SK-N-SH treated with all-trans-retinoic acid at 6 μM for 48 hours (cell line): ENCODE measurements around the gene C1orf198.

Experiments
- ATAC-seq: fragments of 200-7000 bp; cut with Tn5 transposase; 3 replicates; pipeline ENCODE4 v1.9.1; 2020; ENCODE audit warnings: mild to moderate bottlenecking, moderate library complexity
- ARNTL ChIP-seq: fragments of 450-650 bp; formaldehyde crosslinking; IDR thresholded peaks from 2 replicates; pipeline ENCODE4 v1.5.0; 2020; ENCODE audit warnings: low read depth, mild to moderate bottlenecking, moderate library complexity, borderline replicate concordance
- BACH2 ChIP-seq: fragments of 250-450 bp; sonication (Bioruptor Pico); IDR thresholded peaks from 2 replicates; pipeline ENCODE4 v1.9.0; 2021; ENCODE audit warnings: mild to moderate bottlenecking, borderline replicate concordance
- CSDC2 ChIP-seq: fragments of 250-450 bp; sonication (Bioruptor Pico); IDR thresholded peaks from 2 replicates; pipeline ENCODE4 v1.5.0; 2020; ENCODE audit warnings: mild to moderate bottlenecking, moderate library complexity
- ESRRG ChIP-seq: fragments of 250-450 bp; sonication (Bioruptor Pico); IDR thresholded peaks from 2 replicates; pipeline ENCODE4 v1.6.1; 2021; ENCODE audit warnings: mild to moderate bottlenecking
- GLIS3 ChIP-seq: fragments of 250-450 bp; sonication (Bioruptor Pico); IDR thresholded peaks from 2 replicates; pipeline ENCODE4 v1.5.0; 2020; ENCODE audit warnings: mild to moderate bottlenecking, moderate library complexity
- POU6F1 ChIP-seq: fragments of 250-450 bp; sonication (Bioruptor Pico); IDR thresholded peaks from 2 replicates; pipeline ENCODE4 v1.8.0; 2021; ENCODE audit warnings: low read depth, mild to moderate bottlenecking, moderate library complexity, borderline replicate concordance
- RARB ChIP-seq: fragments of 250-450 bp; sonication (Bioruptor Pico); IDR thresholded peaks from 2 replicates; pipeline ENCODE4 v1.8.0; 2021; ENCODE audit warnings: mild to moderate bottlenecking, moderate library complexity
- SNAI2 ChIP-seq: fragments of 250-450 bp; sonication (Bioruptor Pico); IDR thresholded peaks from 2 replicates; pipeline ENCODE4 v1.5.0; 2020; ENCODE audit warnings: mild to moderate bottlenecking, moderate library complexity
- TCF4 ChIP-seq: fragments of 250-450 bp; sonication (Bioruptor Pico); IDR thresholded peaks from 2 replicates; pipeline ENCODE4 v1.8.0; 2021; ENCODE audit warnings: mild to moderate bottlenecking, moderate library complexity, borderline replicate concordance
- TOX ChIP-seq: fragments of 250-450 bp; sonication (Bioruptor Pico); IDR thresholded peaks from 2 replicates; pipeline ENCODE4 v1.8.0; 2021; ENCODE audit warnings: mild to moderate bottlenecking, moderate library complexity, borderline replicate concordance
- TSHZ2 ChIP-seq: fragments of 250-450 bp; sonication (Bioruptor Pico); IDR thresholded peaks from 2 replicates; pipeline ENCODE4 v1.5.0; 2020; ENCODE audit warnings: mild to moderate bottlenecking, moderate library complexity
- ZFP3 ChIP-seq: fragments of 250-450 bp; sonication (Bioruptor Pico); IDR thresholded peaks from 2 replicates; pipeline ENCODE4 v1.5.0; 2020; ENCODE audit warnings: mild to moderate bottlenecking, moderate library complexity
- ZNF565 ChIP-seq: fragments of 450-650 bp; formaldehyde crosslinking; conservative IDR thresholded peaks from 2 replicates; pipeline ENCODE4 v1.5.0; 2020; ENCODE audit warnings: low read depth, mild to moderate bottlenecking, moderate library complexity
- ZNF70 ChIP-seq: fragments of 450-650 bp; formaldehyde crosslinking; IDR thresholded peaks from 2 replicates; pipeline ENCODE4 v1.5.0; 2020; ENCODE audit warnings: mild to moderate bottlenecking, moderate library complexity
- ZNF8 ChIP-seq: fragments of 450-650 bp; formaldehyde crosslinking; IDR thresholded peaks from 2 replicates; pipeline ENCODE4 v1.5.0; 2020; ENCODE audit warnings: mild to moderate bottlenecking, moderate library complexity
- TF ChIP-seq, protein P1 (sequence below): fragments of 250-450 bp; sonication (Bioruptor Pico); IDR thresholded peaks from 2 replicates; pipeline ENCODE4 v1.5.1; 2020; ENCODE audit warnings: low read depth, mild to moderate bottlenecking, moderate library complexity
- TF ChIP-seq, protein P2 (sequence below): fragments of 250-450 bp; sonication (Bioruptor Pico); IDR thresholded peaks from 2 replicates; pipeline ENCODE4 v1.8.0; 2020; ENCODE audit warnings: mild to moderate bottlenecking, moderate library complexity, borderline replicate concordance

The C1orf198 gene

GRCh38 chr1:230902349-230902923 lies 34.1 kb upstream of the C1orf198 start (continued):
- TF ChIP-seq SNAI2 (CRISPR knock-in tag) (no peak), POU6F1 (CRISPR knock-in tag) (no peak), ESRRG (CRISPR knock-in tag) (no peak)
- TF ChIP-seq, protein P1, sequence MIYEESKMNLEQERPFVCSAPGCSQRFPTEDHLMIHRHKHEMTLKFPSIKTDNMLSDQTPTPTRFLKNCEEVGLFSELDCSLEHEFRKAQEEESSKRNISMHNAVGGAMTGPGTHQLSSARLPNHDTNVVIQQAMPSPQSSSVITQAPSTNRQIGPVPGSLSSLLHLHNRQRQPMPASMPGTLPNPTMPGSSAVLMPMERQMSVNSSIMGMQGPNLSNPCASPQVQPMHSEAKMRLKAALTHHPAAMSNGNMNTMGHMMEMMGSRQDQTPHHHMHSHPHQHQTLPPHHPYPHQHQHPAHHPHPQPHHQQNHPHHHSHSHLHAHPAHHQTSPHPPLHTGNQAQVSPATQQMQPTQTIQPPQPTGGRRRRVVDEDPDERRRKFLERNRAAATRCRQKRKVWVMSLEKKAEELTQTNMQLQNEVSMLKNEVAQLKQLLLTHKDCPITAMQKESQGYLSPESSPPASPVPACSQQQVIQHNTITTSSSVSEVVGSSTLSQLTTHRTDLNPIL = no peak

DNA sequence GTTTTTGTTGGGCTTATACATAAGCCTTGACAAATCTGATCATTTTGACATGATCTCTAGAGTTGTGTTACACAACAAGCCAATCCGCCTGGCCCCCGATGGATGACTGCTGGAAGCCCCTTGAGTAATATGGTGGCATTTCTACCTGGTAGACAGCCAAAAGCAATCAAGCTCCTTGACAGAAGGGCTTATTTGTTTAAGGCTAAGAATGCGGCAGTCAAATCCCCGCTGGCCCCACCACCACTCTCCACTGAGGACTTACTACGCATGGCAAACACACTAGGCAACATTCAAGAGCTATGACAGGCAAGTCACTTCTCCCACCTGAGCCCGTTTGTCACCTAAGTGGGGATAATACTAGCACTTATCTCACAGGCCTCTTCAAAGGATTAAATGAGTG lies 33.4 kb upstream of the C1orf198 start:
- ATAC-seq = no peak

More for the DNA sequence above, 33.4 kb upstream of the C1orf198 start:
- TF ChIP-seq TCF4 (CRISPR knock-in tag) (no peak), POU6F1 (CRISPR knock-in tag) (no peak), TOX (CRISPR knock-in tag) (no peak), ZFP3 (CRISPR knock-in tag) (no peak), BACH2 (CRISPR knock-in tag) (no peak), ZNF70 (no peak), ZNF565 (no peak), CSDC2 (CRISPR knock-in tag) (no peak), ZNF8 (no peak), ARNTL (CRISPR knock-in tag) (no peak), GLIS3 (CRISPR knock-in tag) (no peak), TSHZ2 (CRISPR knock-in tag) (no peak), RARB (CRISPR knock-in tag) (no peak)
- TF ChIP-seq, protein P2, sequence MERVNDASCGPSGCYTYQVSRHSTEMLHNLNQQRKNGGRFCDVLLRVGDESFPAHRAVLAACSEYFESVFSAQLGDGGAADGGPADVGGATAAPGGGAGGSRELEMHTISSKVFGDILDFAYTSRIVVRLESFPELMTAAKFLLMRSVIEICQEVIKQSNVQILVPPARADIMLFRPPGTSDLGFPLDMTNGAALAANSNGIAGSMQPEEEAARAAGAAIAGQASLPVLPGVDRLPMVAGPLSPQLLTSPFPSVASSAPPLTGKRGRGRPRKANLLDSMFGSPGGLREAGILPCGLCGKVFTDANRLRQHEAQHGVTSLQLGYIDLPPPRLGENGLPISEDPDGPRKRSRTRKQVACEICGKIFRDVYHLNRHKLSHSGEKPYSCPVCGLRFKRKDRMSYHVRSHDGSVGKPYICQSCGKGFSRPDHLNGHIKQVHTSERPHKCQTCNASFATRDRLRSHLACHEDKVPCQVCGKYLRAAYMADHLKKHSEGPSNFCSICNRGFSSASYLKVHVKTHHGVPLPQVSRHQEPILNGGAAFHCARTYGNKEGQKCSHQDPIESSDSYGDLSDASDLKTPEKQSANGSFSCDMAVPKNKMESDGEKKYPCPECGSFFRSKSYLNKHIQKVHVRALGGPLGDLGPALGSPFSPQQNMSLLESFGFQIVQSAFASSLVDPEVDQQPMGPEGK (CRISPR knock-in tag) = no peak
- TF ChIP-seq, protein P1 = no peak
